GM12878 (cell line): ENCODE measurements around the gene CYTH3.

ENCODE experiments used
- CBFB ChIP-seq: IDR thresholded peaks from 2 replicates; pipeline ENCODE4 v1.6.1; 2016; ENCODE audit warnings: antibody characterized with exemption, low read depth
- CTCF ChIP-seq, 3 experiments: IDR thresholded peaks in 2 of 3; conservative IDR thresholded peaks in 1 of 3; 2 replicates each; pipeline ENCODE4 v1.5.1; 2011; ENCODE audit warnings: low read depth in 3 of 3, low read length in 3 of 3, mild to moderate bottlenecking in 3 of 3, control low read depth in 2 of 3, moderate library complexity in 2 of 3, inconsistent platforms in 1 of 3, mixed read lengths in 1 of 3; ENCODE audit not compliant: control insufficient read depth in 2 of 3, insufficient read depth in 1 of 3; ENCODE audit errors: extremely low read depth in 1 of 3
- E2F4 ChIP-seq: IDR thresholded peaks from 2 replicates; pipeline ENCODE4 v1.6.1; 2012; ENCODE audit warnings: low read depth, low read length, improper control_type of control experiment
- EGR1 ChIP-seq, 2 experiments: IDR thresholded peaks; 1 replicate in 1 of 2; 2 replicates in 1 of 2; pipeline ENCODE4 v1.6.1; 2011 to 2012; ENCODE audit warnings: low read depth in 2 of 2, low read length in 2 of 2, borderline replicate concordance in 1 of 2, mild to moderate bottlenecking in 1 of 2, moderate library complexity in 1 of 2
- ETV6 ChIP-seq, 2 experiments: fragments of 450-650 bp in 1 of 2; IDR thresholded peaks in 1 of 2; conservative IDR thresholded peaks in 1 of 2; 2 replicates each; pipeline ENCODE4 v1.6.1; 2014; ENCODE audit warnings: antibody characterized with exemption in 1 of 2, borderline replicate concordance in 1 of 2, low read depth in 1 of 2, mild to moderate bottlenecking in 1 of 2, moderate library complexity in 1 of 2
- JUND ChIP-seq: IDR thresholded peaks from 2 replicates; pipeline ENCODE4 v1.6.1; 2012; ENCODE audit warnings: low read depth, mild to moderate bottlenecking, low read length, improper control_type of control experiment, moderate library complexity
- KDM1A ChIP-seq: fragments of 200-600 bp; sonication (generic); IDR thresholded peaks from 2 replicates; pipeline ENCODE4 v1.6.1; 2016; ENCODE audit warnings: borderline replicate concordance
- MTA3 ChIP-seq: IDR thresholded peaks from 2 replicates; pipeline ENCODE4 v1.6.1; 2012; ENCODE audit warnings: low read length, inconsistent platforms, borderline replicate concordance
- NR2C2 ChIP-seq: IDR thresholded peaks from 2 replicates; pipeline ENCODE4 v1.6.1; 2011; ENCODE audit warnings: borderline replicate concordance, low read depth; ENCODE audit not compliant: control insufficient read depth, insufficient read length
- POLR2A ChIP-seq: IDR thresholded peaks from 2 replicates; pipeline ENCODE4 v1.6.1; 2011; ENCODE audit warnings: low read depth, mild to moderate bottlenecking, low read length
- SIN3A ChIP-seq: IDR thresholded peaks from 2 replicates; pipeline ENCODE4 v1.6.1; 2012; ENCODE audit warnings: low read depth, low read length, improper control_type of control experiment
- SRF ChIP-seq, 2 experiments: IDR thresholded peaks; 2 replicates each; pipeline ENCODE4 v1.6.1; 2011; ENCODE audit warnings: low read depth in 2 of 2, low read length in 2 of 2, mild to moderate bottlenecking in 1 of 2, moderate library complexity in 1 of 2
- YY1 ChIP-seq: IDR thresholded peaks from 2 replicates; pipeline ENCODE4 v1.6.1; 2011; ENCODE audit warnings: low read depth, mild to moderate bottlenecking, low read length
- ZBTB11 ChIP-seq: fragments of 450-650 bp; formaldehyde crosslinking; IDR thresholded peaks from 2 replicates; pipeline ENCODE4 v1.5.0; 2022; ENCODE audit warnings: mild to moderate bottlenecking, missing genetic modification characterization

GRCh38 chr7:6237011-6237410 is 35.4 kb downstream of the CYTH3 start:
- TF ChIP-seq ETV6 (conservative IDR thresholded peaks at IDR 0.05 in 1 of 2, IDR thresholded peaks at IDR 0.05 in 1 of 2; ENCODE audit: borderline replicate concordance in 1 of 2, low read depth in 1 of 2) (no peak), JUND (no peak), CTCF (IDR thresholded peaks at IDR 0.05 in 2 of 3, conservative IDR thresholded peaks at IDR 0.05 in 1 of 3; ENCODE audit: control insufficient read depth in 2 of 3, extremely low read depth in 1 of 3, insufficient read depth in 1 of 3, low read depth in 3 of 3, low read length in 3 of 3) (no peak), SIN3A (no peak), ZBTB11 (CRISPR knock-in tag) (no peak), YY1 (no peak), POLR2A (no peak), EGR1 (IDR thresholded peaks at IDR 0.05; ENCODE audit: borderline replicate concordance in 1 of 2, low read depth in 2 of 2, low read length in 2 of 2) (no peak), KDM1A (no peak), SRF (IDR thresholded peaks at IDR 0.05; ENCODE audit: low read depth in 2 of 2, low read length in 2 of 2) (no peak), NR2C2 (no peak), E2F4 (no peak), CBFB (no peak), MTA3 (no peak)
